GM13977 (cell line): ENCODE measurements around the gene GABRR2.

Source experiments
- DNase-seq: peaks from one replicate; pipeline ENCODE4 v3.0.0; 2012; ENCODE audit warnings: low spot score
- in situ Hi-C: fragments of 300-500 bp; cut with MboI; formaldehyde crosslinking; loops from one replicate; pipeline ENCODE4 v1.12.0; 2022; ENCODE audit warnings: low sequenced_read_pairs, low pct_unique_long_range_greater_than_20kb, mixed read lengths, inconsistent platforms; ENCODE audit not compliant: unreplicated experiment
- TF ChIP-seq, protein P1 (sequence below): IDR thresholded peaks from 2 replicates; pipeline ENCODE4 v1.5.1; 2012; ENCODE audit warnings: mild to moderate bottlenecking, control low read depth; ENCODE audit not compliant: insufficient read depth; ENCODE audit errors: extremely low read depth, missing control alignments

The GABRR2 gene

DNA sequence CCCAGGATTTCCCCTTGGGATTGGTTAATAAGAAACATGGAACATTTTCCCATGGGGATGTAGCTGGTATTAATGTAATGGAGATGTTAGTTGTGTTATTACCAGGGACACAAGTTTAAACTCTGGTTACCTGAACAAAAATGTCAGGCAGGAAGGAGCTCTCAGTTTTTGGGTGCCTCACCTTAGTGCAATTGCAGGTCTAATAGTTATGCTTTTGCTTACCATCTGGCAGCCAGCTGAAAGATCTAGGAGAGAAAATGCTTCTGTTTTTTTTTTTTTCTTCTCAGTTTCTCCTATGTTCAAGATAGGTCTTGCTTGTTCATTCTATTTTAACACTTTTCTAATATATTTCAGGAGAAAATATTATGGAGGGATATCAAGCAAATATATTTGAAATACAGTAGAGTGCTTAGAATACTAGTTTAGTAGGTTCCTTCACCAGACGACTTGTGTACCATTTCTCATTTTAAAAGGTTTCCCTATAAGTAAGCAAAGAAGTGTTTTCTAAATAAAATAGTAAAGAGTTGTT lies 41.6 kb upstream of the GABRR2 start:
- TF ChIP-seq, protein P1, sequence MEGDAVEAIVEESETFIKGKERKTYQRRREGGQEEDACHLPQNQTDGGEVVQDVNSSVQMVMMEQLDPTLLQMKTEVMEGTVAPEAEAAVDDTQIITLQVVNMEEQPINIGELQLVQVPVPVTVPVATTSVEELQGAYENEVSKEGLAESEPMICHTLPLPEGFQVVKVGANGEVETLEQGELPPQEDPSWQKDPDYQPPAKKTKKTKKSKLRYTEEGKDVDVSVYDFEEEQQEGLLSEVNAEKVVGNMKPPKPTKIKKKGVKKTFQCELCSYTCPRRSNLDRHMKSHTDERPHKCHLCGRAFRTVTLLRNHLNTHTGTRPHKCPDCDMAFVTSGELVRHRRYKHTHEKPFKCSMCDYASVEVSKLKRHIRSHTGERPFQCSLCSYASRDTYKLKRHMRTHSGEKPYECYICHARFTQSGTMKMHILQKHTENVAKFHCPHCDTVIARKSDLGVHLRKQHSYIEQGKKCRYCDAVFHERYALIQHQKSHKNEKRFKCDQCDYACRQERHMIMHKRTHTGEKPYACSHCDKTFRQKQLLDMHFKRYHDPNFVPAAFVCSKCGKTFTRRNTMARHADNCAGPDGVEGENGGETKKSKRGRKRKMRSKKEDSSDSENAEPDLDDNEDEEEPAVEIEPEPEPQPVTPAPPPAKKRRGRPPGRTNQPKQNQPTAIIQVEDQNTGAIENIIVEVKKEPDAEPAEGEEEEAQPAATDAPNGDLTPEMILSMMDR = no peak
- DNase-seq = no peak
- in situ Hi-C loops = no loop called here

DNA sequence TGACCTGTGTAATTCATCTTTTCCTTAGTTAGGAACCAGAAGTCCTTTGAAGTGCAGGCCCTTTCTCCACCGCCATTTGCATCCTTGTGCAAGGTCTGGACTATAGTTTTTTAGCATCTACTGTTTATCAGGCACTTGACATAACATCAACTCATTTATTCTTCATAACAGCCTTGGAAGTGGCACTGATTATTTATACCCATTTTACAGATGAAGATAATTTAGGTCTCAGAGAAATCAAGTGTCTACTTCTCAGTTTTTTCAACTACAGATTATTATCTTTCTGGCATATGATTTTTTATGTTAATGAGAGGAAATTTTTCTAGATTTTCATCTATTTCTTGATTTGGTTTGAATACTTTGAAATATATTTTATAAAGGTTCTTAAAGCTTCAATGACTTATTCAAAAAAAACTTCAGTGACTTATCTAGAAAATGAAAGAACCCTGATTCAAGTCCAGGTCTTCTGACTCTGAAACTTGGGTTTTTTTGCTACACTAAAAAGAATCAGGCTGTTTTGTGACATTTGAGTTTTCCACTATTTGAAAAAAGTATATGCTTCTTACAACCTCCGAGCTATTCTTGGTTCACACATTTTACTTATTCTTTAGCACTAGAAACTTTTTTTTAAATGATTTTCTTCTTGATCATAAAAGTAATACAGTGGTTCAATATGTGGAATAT lies 40.6 kb upstream of the GABRR2 start:
- in situ Hi-C loops = no loop called here
- no peak for DNase-seq
- TF ChIP-seq, protein P1 = no peak

DNA sequence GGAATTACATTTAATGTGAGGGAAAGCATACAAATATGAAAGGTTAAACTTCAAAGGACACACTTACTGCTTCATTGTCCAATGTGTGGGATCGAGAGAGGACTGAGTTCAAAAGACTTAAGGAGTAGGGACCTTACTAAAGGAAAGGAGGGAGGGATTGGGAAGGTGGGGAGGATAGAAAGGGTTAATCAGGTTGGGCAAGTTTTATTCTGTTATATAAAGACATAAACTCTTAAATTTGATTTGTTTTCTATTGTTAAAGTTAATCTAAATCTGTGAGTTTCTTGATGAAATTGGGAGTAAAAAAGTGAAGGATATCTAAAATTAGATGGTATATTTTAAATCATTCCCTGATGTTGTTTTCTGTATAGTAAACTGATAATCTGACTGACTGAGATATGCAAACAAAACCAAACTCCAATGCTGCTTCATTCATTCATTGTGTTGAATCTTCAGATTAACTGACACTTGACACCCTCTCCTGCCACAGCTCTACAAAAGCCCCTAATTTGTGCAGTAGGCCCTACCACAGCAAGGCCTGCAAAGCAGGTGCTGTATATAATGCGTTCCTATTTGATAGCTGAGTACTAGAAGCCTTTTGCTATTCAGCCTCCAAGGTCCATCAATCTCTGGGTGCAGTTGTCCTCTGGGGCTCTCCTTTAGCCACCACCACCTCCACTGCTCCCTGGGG lies 38.7 kb upstream of the GABRR2 start:
- TF ChIP-seq, protein P1 = no peak
- in situ Hi-C loops = no loop called here
- peak; percentile 54 for DNase-seq

DNA sequence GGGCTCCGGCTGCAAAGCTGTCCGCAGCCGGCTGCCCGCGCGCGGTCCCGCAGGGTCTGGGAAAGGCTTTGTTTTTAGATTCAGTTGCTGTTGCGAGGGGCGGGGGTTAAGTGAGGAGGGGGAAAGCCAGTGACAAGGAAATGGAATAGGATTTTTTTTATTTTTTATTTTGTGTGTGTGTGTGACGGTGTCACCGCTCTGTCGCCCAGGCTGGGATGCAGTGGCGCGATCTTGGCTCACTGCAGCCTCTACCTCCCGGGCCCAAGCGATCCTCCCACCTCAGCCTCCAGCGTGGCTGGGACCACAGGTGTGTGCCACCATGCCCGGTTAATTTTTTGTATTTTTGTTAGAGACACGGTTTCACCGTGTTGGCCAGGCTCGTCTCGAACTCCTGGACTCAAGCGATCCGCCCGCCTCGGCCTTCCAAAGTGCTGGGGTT lies 38.0 kb upstream of the GABRR2 start:
- in situ Hi-C loops = no loop called here
- no peak for DNase-seq
- TF ChIP-seq, protein P1 = no peak

DNA sequence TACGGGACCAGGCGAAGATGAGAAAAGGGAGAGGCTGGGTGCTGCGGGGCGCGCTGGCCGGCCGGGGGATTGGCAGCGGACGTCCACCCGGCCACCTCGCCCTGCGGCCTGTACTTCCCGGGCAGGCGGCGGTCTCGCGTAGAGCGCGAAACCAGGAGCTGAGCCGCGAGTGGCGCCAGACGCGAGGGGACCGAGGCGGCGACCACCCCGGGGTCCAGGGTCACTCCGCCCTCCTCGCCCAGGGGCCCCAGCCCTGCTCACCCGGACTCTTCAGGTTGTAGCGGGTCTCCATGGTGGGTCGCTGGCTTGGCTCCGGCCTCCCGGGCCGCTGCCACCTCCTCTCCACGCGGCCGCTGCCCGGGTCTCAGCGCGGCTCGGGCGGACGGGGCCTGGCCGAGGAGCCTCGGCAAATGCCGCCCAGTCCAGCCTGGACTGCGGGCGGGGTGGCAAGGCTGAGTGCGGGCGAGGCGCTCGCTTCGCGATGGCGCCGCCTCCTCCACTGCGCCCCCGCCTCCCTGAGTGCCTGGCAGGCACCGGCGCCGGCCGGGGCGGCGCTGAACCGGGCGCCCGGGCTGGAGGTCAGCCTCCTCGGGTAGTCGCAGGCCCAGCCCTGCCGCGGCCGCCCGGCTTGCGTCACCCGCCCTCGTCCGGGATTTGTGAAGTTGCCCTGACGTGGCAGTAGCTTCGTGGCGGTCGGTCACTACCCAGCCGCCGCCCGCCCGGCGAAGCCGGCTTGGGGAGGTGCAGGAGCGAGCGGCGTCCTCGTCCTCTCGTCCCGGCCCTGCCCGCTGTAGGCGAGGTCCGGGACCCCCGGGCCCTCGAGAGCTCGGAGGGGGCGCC lies 37.4 kb upstream of the GABRR2 start, which contains the start of gene UBE2J1:
Gene UBE2J1, minus strand, starts transcription at position 445 of the 840 bp plus-strand sequence. Its CDS starts 153 bp downstream, at position 292.
- TF ChIP-seq, protein P1 = no peak
- peak; percentile 85 for DNase-seq
- in situ Hi-C loops = no loop called here

DNA sequence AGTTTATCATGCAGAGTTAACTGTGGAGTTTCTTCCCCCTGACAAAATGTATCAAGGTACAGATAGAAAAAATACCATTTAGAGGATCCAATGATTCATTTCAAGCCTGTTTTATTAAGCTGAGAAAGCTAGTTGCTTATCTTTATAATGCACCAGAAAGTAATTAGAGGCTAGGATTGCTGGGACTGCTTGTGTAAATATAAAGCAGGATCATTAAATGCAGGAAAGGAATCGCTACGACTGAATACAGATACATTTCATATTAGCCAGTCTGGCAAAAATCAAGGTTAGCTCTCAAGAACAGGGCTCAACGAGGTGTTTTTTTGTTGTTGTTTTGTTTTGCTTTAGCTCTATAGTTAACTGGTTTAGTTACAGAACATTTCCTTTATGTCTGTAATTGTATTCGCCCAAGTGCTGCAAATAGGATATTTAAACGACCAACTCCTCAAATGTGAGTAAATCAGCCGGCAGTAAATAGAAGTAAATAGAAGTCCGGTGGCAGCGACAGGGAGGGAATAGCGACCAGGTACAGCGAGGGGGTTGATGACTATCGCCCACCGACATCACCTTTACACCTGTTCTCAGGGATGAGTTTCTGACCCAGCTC lies 36.7 kb upstream of the GABRR2 start:
- TF ChIP-seq, protein P1 = no peak
- DNase-seq = no peak
- in situ Hi-C loops = no loop called here
